HG03378 (cell line): Measurements from ENCODE around the gene TOP3B.

Experiments
- ATAC-seq: cut with Tn5 transposase; IDR thresholded peaks from one replicate; pipeline ENCODE4 v1.9.1; 2021; ENCODE audit warnings: mild to moderate bottlenecking, moderate library complexity; ENCODE audit not compliant: unreplicated experiment

The TOP3B gene

GRCh38 chr22:22011964-22012363, 29.4 kb upstream of the TOP3B start:
- no peak for ATAC-seq

- no peak for ATAC-seq
Observed at GRCh38 chr22:22010358-22010757, 27.8 kb upstream of the TOP3B start.

DNA sequence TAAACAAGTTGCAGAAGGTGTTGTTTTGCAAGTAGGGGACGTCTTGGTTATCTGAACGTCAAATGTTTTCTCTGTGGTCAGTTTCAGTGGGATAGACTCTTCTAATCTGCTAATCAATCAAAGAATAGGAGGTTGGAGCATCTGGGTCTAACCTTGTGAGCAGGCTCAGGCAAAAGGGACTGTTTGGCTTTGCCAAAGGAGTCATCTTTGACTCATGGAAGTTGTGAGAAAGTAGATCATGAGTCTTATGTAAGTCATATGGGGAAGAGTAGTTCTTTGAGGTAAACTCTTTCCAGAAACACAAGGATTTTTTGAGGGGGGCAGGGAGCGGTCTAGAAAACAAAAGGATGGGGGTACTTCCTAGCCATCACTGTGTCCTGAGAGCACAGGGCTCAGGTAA, 27.1 kb upstream of the TOP3B start:
- no peak for ATAC-seq

GRCh38 chr22:22006596-22006990, 24.0 kb upstream of the TOP3B start:
- ATAC-seq, result no peak

DNA sequence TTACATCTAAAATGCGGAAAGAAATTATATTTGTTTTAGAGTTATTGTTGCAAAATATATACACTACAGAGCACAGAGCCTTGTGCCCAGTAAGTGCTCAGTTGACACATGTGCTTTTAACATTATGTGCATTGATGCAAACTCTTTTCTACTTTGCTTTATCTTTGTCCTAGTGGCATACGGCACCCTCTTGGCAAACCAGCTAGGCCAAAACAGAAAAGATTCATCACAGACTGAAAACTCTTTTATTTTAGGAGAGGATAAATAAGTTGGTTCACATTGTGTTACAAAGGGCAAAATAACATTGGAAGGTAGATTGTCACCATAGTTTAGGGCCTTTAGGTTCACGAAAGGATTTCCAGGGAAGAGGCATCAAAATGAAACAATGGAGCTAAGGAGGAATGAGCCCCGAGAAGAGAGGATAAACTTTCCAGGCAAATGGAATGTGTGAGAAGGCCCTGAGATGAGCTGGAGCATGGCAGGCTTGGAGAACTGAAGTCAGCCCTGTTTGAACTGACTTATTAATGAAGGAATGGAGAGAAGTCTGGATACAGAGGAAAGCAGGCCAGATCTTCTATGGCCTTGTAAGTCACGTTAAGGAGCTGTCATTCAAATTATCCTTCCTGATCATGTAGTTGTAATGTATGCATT, 23.5 kb upstream of the TOP3B start:
- ATAC-seq, result no peak

DNA sequence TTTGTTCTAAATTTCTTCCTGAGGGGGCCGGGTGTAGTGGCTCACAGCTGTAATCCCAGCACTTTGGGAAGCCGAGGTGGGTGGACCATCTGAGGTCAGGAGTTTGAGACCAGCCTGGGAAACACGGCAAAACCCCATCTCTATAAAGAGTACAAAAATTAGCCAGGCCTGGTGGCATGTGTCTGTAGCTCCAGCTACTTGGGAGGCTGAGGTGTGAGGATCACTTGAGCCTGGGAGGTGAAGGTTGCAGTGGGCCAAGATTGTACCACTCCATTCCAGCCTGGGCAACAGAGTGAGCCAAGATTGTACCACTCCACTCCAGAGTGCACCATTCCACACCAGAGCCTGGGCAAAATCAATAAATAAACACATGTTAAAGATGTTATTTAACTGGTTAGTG, 20.6 kb upstream of the TOP3B start:
- no peak for ATAC-seq

GRCh38 chr22:22002526-22003055, 20.0 kb upstream of the TOP3B start:
- ATAC-seq, result no peak

GRCh38 chr22:22001664-22002525, 19.3 kb upstream of the TOP3B start:
- ATAC-seq, result no peak

- ATAC-seq, result no peak
Observed at GRCh38 chr22:21998595-21999247, 16.1 kb upstream of the TOP3B start.

DNA sequence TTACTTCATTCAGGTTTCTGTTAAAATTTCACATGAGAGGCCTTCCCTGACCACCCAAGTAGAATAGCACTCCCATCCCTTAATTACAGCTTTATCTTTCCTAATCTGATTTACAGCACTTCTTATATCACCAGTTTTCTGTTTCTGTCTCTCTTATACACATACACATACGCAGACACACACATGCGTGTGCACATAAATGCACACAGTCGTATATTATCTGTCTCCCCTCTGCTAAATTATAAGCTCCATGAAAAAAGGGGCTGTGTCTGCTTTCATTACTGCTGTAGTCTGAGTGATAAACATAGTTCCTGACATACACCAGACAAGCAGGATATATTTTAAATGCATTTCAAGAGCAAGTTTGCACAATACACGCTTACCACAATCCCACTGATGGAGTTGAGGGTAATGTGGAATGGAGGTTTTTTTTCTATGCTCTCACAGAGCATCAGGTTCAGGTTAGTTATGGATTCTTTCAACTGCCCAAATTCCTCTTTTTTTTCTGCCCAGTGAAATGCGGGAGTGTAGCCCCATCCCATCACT, 13.7 kb upstream of the TOP3B start:
- no peak for ATAC-seq

DNA sequence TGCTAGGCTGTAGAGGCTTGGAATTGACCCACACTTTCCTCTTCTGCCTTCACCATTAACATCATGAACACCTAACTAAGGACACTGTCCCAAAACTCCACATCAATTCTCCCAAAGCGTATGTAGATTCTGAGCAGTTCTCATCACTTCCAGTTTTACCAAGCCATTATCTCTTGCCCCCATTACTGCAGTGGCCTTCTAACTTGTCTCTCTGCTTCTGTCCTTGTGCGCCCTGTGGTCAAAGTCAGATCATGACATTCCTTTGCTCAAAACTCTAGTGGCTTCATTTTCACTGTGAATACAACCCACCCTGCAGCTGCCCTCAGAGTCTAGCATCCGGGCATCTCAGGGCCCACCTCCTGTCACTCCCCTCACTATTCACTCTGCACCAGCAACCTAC, 13.1 kb upstream of the TOP3B start:
- ATAC-seq, result no peak

DNA sequence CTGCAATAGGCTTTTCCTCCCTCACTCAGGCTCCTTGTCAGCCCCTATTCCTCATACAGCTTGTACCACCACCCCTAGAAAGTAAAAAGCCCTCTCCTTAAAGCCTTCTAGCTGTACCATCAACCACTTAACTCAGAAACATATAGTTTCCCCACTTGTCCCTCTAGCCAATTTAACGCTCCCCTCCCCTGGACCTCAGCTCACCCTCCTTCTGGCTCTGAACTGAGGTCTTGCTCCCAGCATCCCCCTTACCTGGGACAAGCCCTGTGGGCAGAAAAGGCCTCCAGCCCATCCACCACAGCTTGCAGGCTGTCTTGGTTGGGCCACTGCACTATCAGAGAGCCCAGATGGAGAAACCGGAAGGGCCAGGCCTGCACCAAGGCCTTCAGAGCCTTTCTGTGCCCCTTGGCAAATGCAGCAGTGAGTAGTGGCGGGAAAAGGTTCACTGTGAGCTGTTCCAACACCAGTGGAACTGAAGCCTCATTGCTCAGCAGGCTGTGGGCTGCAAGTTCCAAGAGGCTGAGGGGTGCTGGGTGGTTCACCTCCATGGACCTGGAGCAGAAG, 12.4 kb upstream of the TOP3B start:
- ATAC-seq, result no peak

DNA sequence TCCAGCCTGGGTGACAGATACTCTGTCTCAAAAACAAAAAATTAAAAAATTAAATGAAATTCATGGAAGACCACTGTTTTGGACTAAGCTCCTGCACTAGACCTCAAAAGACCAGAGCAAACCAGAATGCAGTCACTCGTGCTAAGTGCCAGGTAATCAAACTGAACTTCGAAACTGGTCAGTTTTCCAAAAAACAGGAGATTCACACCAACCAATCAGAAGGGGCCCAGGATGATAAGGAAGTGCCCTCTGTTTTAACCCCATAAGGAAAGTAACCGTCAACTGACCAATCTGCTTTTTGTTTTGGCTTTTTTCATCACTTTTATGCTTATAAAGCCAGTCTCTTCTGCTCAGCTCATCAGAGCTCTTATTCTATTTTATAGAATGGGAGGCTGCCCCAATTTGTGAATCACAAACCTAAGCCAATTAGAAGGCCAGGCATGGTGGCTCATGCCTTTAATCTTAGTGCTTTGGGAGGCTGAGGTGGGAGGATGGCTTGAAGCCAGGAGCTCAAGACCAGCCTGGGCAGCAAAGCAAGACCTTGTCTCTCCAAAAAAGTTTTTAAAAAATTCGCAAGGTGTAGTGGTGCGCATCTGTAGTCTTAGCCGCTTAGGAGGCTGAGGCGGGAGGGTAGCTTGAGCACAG, 10.1 kb upstream of the TOP3B start:
- no peak for ATAC-seq

GRCh38 chr22:21991774-21992173, 9.2 kb upstream of the TOP3B start:
- no peak for ATAC-seq

DNA sequence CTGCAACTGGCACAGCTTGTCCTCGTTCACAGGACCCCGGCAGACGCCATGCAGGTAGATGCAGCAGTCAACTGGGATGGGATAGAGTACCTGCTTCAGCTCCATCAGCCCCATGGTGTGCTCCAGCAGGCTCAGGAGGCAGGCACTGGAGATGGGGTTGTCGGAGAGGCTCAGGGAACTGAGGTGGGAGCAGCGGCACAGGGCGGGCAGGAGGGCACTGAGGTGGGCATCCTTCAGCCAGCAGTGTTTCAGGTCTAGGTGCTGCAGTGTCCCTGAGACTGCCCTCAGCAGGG, 8.7 kb upstream of the TOP3B start:
- ATAC-seq, result no peak

GRCh38 chr22:21990445-21991303, 8.1 kb upstream of the TOP3B start:
- no peak for ATAC-seq

GRCh38 chr22:21989049-21989448, 6.5 kb upstream of the TOP3B start:
- no peak for ATAC-seq

DNA sequence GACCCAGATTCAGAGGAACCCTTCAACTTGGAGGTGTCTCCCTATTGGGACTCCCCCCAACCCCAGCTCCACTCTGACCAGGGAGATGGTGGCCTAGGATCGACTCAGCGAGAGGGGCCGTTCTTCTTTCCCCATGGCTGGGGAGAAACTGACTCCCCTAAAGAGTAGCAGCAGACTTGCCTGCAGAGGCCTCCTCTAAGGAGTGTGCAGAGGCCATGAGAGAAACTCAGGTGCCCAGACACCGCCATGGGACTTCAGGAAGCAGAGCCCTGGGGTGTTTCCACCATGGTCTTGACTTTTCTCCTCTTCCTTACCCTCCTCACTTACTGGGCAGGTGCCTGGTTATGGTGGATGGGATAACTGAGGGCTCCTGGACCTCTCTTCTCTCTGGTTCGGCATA, 2.6 kb upstream of the TOP3B start:
- ATAC-seq, result no peak

- no peak for ATAC-seq
Observed at GRCh38 chr22:21984793-21985192, 2.2 kb upstream of the TOP3B start.

DNA sequence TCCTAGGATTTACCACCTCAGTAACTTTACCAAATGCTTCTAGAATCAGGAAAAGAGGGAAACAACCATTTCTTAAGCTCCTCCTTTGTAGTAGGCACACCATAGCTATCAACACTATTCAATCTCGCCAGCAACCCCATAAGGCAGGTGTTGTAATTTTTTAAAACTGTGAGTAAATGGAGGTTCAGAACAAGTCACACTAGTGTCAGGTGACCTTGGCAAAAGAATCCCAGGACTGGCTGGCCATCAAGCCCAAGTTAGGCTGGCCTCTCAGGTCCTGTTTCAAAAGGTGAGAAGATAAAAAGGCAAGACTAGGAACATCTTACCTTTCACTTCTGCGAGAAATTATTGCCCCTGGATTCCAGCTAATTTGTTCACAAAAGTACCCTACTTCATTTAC, 713 bp downstream of the TOP3B start:
- no peak for ATAC-seq
